SJSA1 (cell line): Measurements from ENCODE around the gene FHL2. TPM values are rescaled to one million over a fixed set of nuclear protein-coding genes. Genes with fewer than 3 reads are reported as not detected.
A peak's percentile ranks its signal among the peaks of the same experiment; 100 is the strongest.

Experiments used
- DNase-seq, 2 experiments: peaks; one replicate each; pipeline ENCODE4 v3.0.0-alpha.2; 2015 to 2020; ENCODE audit warnings: low spot score in 2 of 2, low read depth in 1 of 2
- H3K27ac ChIP-seq: fragments of 250-450 bp; sonication (Bioruptor Pico); 2 replicates; pipeline ENCODE4 v1.5.1; 2020; ENCODE audit warnings: mild to moderate bottlenecking, moderate library complexity
- H3K27me3 ChIP-seq: fragments of 250-450 bp; sonication (Bioruptor Pico); replicated peaks from 2 replicates; pipeline ENCODE4 v1.5.1; 2020; ENCODE audit warnings: mild to moderate bottlenecking, moderate library complexity
- H3K36me3 ChIP-seq: fragments of 250-450 bp; sonication (Bioruptor Pico); 2 replicates; pipeline ENCODE4 v1.5.1; 2020; ENCODE audit warnings: mild to moderate bottlenecking
- H3K4me1 ChIP-seq: fragments of 250-450 bp; sonication (Bioruptor Pico); replicated peaks from 2 replicates; pipeline ENCODE4 v1.6.1; 2021; ENCODE audit warnings: mild to moderate bottlenecking
- H3K4me3 ChIP-seq: fragments of 250-450 bp; sonication (Bioruptor Pico); 2 replicates; pipeline ENCODE4 v1.5.1; 2020; ENCODE audit warnings: mild to moderate bottlenecking
- H3K9me3 ChIP-seq: fragments of 250-450 bp; sonication (Bioruptor Pico); replicated peaks from 2 replicates; pipeline ENCODE4 v1.5.1; 2020; ENCODE audit warnings: mild to moderate bottlenecking
- total RNA-seq: library from RNA; depleted of rRNA; stranded (reverse); fragments of >200 nt; shearing (Covaris generic); gene quantifications from 2 replicates; pipeline ENCODE4 v1.2.3, GENCODE V29; 2014

Gene FHL2
- total RNA-seq, 1 experiment from 2014 or later, result 190 TPM

GRCh38 chr2:105400138-105400540, 1.3 kb upstream of the FHL2 start:
- no peaks in the 10 kb centered on the region for H3K27me3 ChIP-seq
- H3K4me1 ChIP-seq, result peaks cover 58% of the 10 kb centered on the region
- H3K36me3 ChIP-seq, result peaks cover 29% of the 10 kb centered on the region
- no peaks in the 10 kb centered on the region; the same call in 1 of the 2 replicates for H3K9me3 ChIP-seq
- no peak overlapping the region for H3K4me3 ChIP-seq
- no peak overlapping the region for H3K27ac ChIP-seq
- no peak for DNase-seq

GRCh38 chr2:105399207-105399861, 483 bp upstream of the FHL2 start:
- peak overlapping the region; percentile 92 for H3K27ac ChIP-seq
- peak overlapping the region; percentile 92 for H3K4me3 ChIP-seq
- peaks cover 55% of the 10 kb centered on the region for H3K4me1 ChIP-seq
- no peaks in the 10 kb centered on the region; the same call in 1 of the 2 replicates for H3K9me3 ChIP-seq
- H3K27me3 ChIP-seq, result no peaks in the 10 kb centered on the region
- no peak for DNase-seq
- peaks cover 37% of the 10 kb centered on the region for H3K36me3 ChIP-seq

GRCh38 chr2:105397953-105398335, 907 bp downstream of the FHL2 start:
- no peak for DNase-seq
- no peaks in the 10 kb centered on the region for H3K27me3 ChIP-seq
- no peaks in the 10 kb centered on the region; the same call in 1 of the 2 replicates for H3K9me3 ChIP-seq
- H3K4me3 ChIP-seq, result peak overlapping the region; percentile 92
- H3K27ac ChIP-seq, result peak overlapping the region; percentile 92
- H3K36me3 ChIP-seq, result peaks cover 51% of the 10 kb centered on the region
- peaks cover 54% of the 10 kb centered on the region for H3K4me1 ChIP-seq

GRCh38 chr2:105397025-105397722, 1.7 kb downstream of the FHL2 start:
- peak overlapping the region; percentile 92 for H3K4me3 ChIP-seq
- peak overlapping the region; percentile 92 for H3K27ac ChIP-seq
- peaks cover 55% of the 10 kb centered on the region for H3K36me3 ChIP-seq
- no peaks in the 10 kb centered on the region for H3K27me3 ChIP-seq
- no peak for DNase-seq
- no peaks in the 10 kb centered on the region; the same call in 1 of the 2 replicates for H3K9me3 ChIP-seq
- H3K4me1 ChIP-seq, result peaks cover 54% of the 10 kb centered on the region

- Histone ChIP-seq H3K4me1 (peaks cover 61% of the 10 kb centered on the region), H3K27me3 (no peaks in the 10 kb centered on the region)
Observed at GRCh38 chr2:105396254-105397024, 2.4 kb downstream of the FHL2 start.

GRCh38 chr2:105395691-105396090, 3.2 kb downstream of the FHL2 start:
- peak overlapping the region; percentile 92; the same call in 1 of the 2 replicates for H3K4me3 ChIP-seq
- H3K4me1 ChIP-seq, result peaks cover 69% of the 10 kb centered on the region
- no peaks in the 10 kb centered on the region for H3K27me3 ChIP-seq
- peaks cover 67% of the 10 kb centered on the region for H3K36me3 ChIP-seq
- H3K27ac ChIP-seq, result no peak overlapping the region; the same call in 1 of the 2 replicates
- no peaks in the 10 kb centered on the region; the same call in 1 of the 2 replicates for H3K9me3 ChIP-seq
- DNase-seq, result no peak

More at GRCh38 chr2:105396254-105397024, 2.4 kb downstream of the FHL2 start:
- H3K9me3 ChIP-seq, result no peaks in the 10 kb centered on the region; the same call in 1 of the 2 replicates
- H3K4me3 ChIP-seq, result peak overlapping the region; percentile 92
- peak; percentile 92 to 97 for DNase-seq
- peak overlapping the region; percentile 57 for H3K27ac ChIP-seq
- H3K36me3 ChIP-seq, result peaks cover 63% of the 10 kb centered on the region

GRCh38 chr2:105394951-105395611, 3.8 kb downstream of the FHL2 start:
- no peak overlapping the region for H3K27ac ChIP-seq
- no peaks in the 10 kb centered on the region for H3K27me3 ChIP-seq
- H3K9me3 ChIP-seq, result no peaks in the 10 kb centered on the region; the same call in 1 of the 2 replicates
- no peak for DNase-seq
- H3K4me1 ChIP-seq, result peaks cover 75% of the 10 kb centered on the region
- H3K4me3 ChIP-seq, result no peak overlapping the region
- peaks cover 72% of the 10 kb centered on the region for H3K36me3 ChIP-seq

- H3K4me1 ChIP-seq, result peaks cover 80% of the 10 kb centered on the region
Observed at GRCh38 chr2:105393373-105394055, 5.3 kb downstream of the FHL2 start.

GRCh38 chr2:105391763-105392662, 6.8 kb downstream of the FHL2 start:
- Histone ChIP-seq H3K27me3 (no peaks in the 10 kb centered on the region), H3K27ac (peak overlapping the region; percentile 51), H3K4me1 (peaks cover 90% of the 10 kb centered on the region), H3K36me3 (peaks cover 82% of the 10 kb centered on the region), H3K9me3 (no peaks in the 10 kb centered on the region), H3K4me3 (no peak overlapping the region)
- DNase-seq, result no peak

More at GRCh38 chr2:105393373-105394055, 5.3 kb downstream of the FHL2 start:
- DNase-seq, result no peak
- no peaks in the 10 kb centered on the region for H3K27me3 ChIP-seq
- peaks cover 79% of the 10 kb centered on the region for H3K36me3 ChIP-seq
- no peak overlapping the region for H3K4me3 ChIP-seq
- no peak overlapping the region for H3K27ac ChIP-seq
- no peaks in the 10 kb centered on the region for H3K9me3 ChIP-seq

GRCh38 chr2:105391058-105391627, 7.7 kb downstream of the FHL2 start:
- DNase-seq, result peak in 1 of 2 experiments; percentile 78
- H3K36me3 ChIP-seq, result peaks cover 83% of the 10 kb centered on the region

GRCh38 chr2:105390454-105390853, 8.4 kb downstream of the FHL2 start:
- peaks cover 83% of the 10 kb centered on the region for H3K36me3 ChIP-seq
- H3K4me1 ChIP-seq, result peaks cover 80% of the 10 kb centered on the region
- H3K27ac ChIP-seq, result peak overlapping the region; percentile 77
- DNase-seq, result no peak
- no peaks in the 10 kb centered on the region for H3K9me3 ChIP-seq
- H3K27me3 ChIP-seq, result no peaks in the 10 kb centered on the region
- H3K4me3 ChIP-seq, result no peak overlapping the region

More at GRCh38 chr2:105391058-105391627, 7.7 kb downstream of the FHL2 start:
- Histone ChIP-seq H3K4me1 (peaks cover 87% of the 10 kb centered on the region), H3K9me3 (no peaks in the 10 kb centered on the region), H3K27ac (peak overlapping the region; percentile 77), H3K4me3 (no peak overlapping the region), H3K27me3 (no peaks in the 10 kb centered on the region)

GRCh38 chr2:105388971-105389381, 9.9 kb downstream of the FHL2 start:
- Histone ChIP-seq H3K4me3 (no peak overlapping the region), H3K36me3 (peaks cover 83% of the 10 kb centered on the region), H3K4me1 (peaks cover 70% of the 10 kb centered on the region)

More at GRCh38 chr2:105388971-105389381, 9.9 kb downstream of the FHL2 start:
- peak overlapping the region; percentile 77 for H3K27ac ChIP-seq
- no peaks in the 10 kb centered on the region for H3K27me3 ChIP-seq
- H3K9me3 ChIP-seq, result no peaks in the 10 kb centered on the region
- peak; percentile 64 to 92 for DNase-seq
